Tibial nerve (tissue), 4 donors: Measurements from ENCODE around the gene TMEM101. TPM values are rescaled to one million over a fixed set of nuclear protein-coding genes. Genes with fewer than 3 reads are reported as not detected.

Experiments used
- DNase-seq, 2 donors: peaks; one replicate each; pipeline ENCODE4 v3.0.0-alpha.2; 2019; ENCODE audit warnings: low spot score in 2 of 2
- H3K27ac ChIP-seq, 4 donors: fragments of 200-600 bp; sonication (generic) in 3 of 4; one replicate each; pipeline ENCODE4 v1.5.1; 2017 to 2019; ENCODE audit warnings: mild to moderate bottlenecking in 1 of 4
- H3K27me3 ChIP-seq, 2 donors: fragments of 200-600 bp; sonication (generic) in 1 of 2; one replicate each; pipeline versions ENCODE4 v1.5.1 to v1.6.0; 2017 to 2019
- H3K36me3 ChIP-seq, 3 donors: fragments of 200-600 bp; sonication (generic); one replicate each; pipeline ENCODE4 v1.5.1; 2018 to 2019
- H3K4me1 ChIP-seq, 4 donors: fragments of 200-600 bp; sonication (generic) in 3 of 4; one replicate each; pipeline ENCODE4 v1.5.1; 2017 to 2019
- H3K4me3 ChIP-seq, 4 donors: fragments of 200-600 bp; sonication (generic) in 3 of 4; one replicate each; pipeline ENCODE4 v1.5.1; 2017 to 2019; ENCODE audit warnings: mild to moderate bottlenecking in 1 of 4, moderate library complexity in 1 of 4
- H3K9me3 ChIP-seq, 4 donors: fragments of 200-600 bp; sonication (generic) in 3 of 4; one replicate each; pipeline ENCODE4 v1.5.1; 2017 to 2019
- CTCF ChIP-seq, 5 experiments: fragments of 200-600 bp in 3 of 5; fragments of 450-650 bp in 2 of 5; sonication (generic) in 3 of 5; IDR thresholded peaks; one replicate each; pipeline ENCODE4 v1.5.1; 2016 to 2019; ENCODE audit warnings: antibody characterized with exemption in 5 of 5, mild to moderate bottlenecking in 3 of 5, moderate library complexity in 2 of 5
- EP300 ChIP-seq, 2 donors: sonication (generic); formaldehyde crosslinking; IDR thresholded peaks; one replicate each; pipeline ENCODE4 v1.6.1; 2017; ENCODE audit warnings: antibody characterized with exemption in 2 of 2, mild to moderate bottlenecking in 1 of 2
- POLR2A ChIP-seq, 2 donors: fragments of 450-650 bp; IDR thresholded peaks; one replicate each; pipeline ENCODE4 v1.6.1; 2017; ENCODE audit warnings: antibody characterized with exemption in 2 of 2, mild to moderate bottlenecking in 2 of 2, moderate library complexity in 2 of 2
- WGBS, 2 donors: methylation state at CpG; one replicate each; pipeline ENCODE4 v1.1.5; 2018; 5-methylcytosine and 5-hydroxymethylcytosine counted together
- total RNA-seq, 4 donors: library from RNA; depleted of rRNA; stranded (reverse); fragments of >200 nt; gene quantifications; one replicate each; pipeline ENCODE4 v1.1.0, GENCODE V29; 2016

Gene TMEM101
- total RNA-seq, 4 donors from 2014 or later = 28.6 to 41.2 (median 34.5) TPM

- Histone ChIP-seq H3K36me3 (peaks cover 0 to 23% (median 0%) of the 10 kb centered on the region in 3 donors), H3K4me1 (peaks cover 0 to 42% (median 31%) of the 10 kb centered on the region in 4 donors), H3K9me3 (no peaks in the 10 kb centered on the region), H3K4me3 (peak overlapping the region; percentile 22 to 62 (median 45)), H3K27ac (peak overlapping the region in 2 of 4 donors; percentile 61 to 69), H3K27me3 (peaks cover 3 to 58% of the 10 kb centered on the region in 2 donors)
- WGBS, 2 donors = 1 to 2% methylated on average over 22 to 40 of the region's 40 CpGs
- peak; percentile 92 to 96 for DNase-seq
- TF ChIP-seq EP300 (IDR thresholded peaks at IDR 0.05) (no peak), CTCF (IDR thresholded peaks at IDR 0.05) (peak in 2 of 5 experiments; percentile 27 to 33), POLR2A (IDR thresholded peaks at IDR 0.05) (peak in 1 of 2 donors; percentile 32)
These were observed 8.0 kb downstream of the TMEM101 start for GRCh38 chr17:44006598-44007345.

DNA sequence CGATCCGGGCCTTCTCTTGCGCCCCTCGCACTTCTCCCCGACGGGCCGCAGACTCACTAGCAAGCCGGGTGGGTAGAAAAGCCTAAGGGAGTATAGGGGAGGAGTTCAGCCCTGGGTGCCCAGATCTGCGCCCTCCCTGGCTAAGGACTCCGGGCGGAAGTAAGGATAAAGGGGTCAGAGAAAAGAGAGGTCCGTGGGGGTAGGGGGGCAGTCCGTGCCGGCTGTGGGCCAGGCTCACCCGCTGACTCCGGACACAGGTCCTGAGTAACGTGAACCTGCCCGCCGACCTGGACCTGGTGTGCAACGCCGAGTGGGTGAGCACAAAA, 8.5 kb downstream of the TMEM101 start:
- WGBS, 2 donors = 0 to 5% methylated on average over 13 to 21 of the region's 21 CpGs
- no peak for DNase-seq
- no peak for TF ChIP-seq CTCF (IDR thresholded peaks at IDR 0.05)
- TF ChIP-seq POLR2A (IDR thresholded peaks at IDR 0.05) = no peak
- TF ChIP-seq EP300 (IDR thresholded peaks at IDR 0.05) = no peak
- peak overlapping the region; percentile 22 to 62 (median 45) for H3K4me3 ChIP-seq
- H3K4me1 ChIP-seq = peaks cover 0 to 42% (median 31%) of the 10 kb centered on the region in 4 donors
- peak overlapping the region in 2 of 4 donors; percentile 61 to 69 for H3K27ac ChIP-seq
- H3K27me3 ChIP-seq = peaks cover 3 to 63% of the 10 kb centered on the region in 2 donors
- H3K36me3 ChIP-seq = peaks cover 0 to 18% (median 0%) of the 10 kb centered on the region in 3 donors
- no peaks in the 10 kb centered on the region for H3K9me3 ChIP-seq

DNA sequence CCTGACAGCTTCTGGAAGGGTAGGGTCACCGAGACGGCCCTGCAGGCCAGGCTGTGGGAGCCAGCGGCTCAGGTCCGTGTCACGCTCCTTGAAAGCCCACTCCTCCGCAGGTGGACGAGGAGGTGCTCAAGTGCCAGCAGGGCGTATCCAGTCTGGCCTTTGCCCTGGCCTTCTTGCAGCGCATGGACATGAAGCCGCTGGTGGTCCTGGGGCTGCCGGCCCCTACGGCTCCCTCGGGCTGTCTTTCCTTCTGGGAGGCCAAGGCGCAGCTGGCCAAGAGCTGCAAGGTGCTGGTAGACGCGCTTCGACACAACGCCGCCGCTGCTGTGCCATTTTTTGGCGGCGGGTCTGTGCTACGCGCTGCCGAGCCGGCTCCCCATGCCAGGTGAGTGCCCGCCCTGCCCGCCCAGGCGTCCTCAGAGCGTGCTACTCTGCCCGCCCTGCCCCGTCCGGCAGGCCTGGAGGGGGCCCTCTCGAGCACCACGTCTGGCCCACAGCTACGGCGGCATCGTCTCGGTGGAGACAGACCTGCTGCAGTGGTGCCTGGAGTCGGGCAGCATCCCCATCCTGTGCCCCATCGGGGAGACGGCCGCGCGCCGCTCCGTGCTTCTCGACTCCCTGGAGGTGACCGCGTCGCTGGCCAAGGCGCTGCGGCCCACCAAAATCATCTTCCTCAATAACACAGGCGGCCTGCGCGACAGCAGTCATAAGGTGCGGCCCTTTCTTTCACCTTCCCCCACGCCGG, 9.1 kb downstream of the TMEM101 start:
- WGBS, 2 donors = 4 to 10% methylated on average over 11 to 30 of the region's 59 CpGs
- Histone ChIP-seq H3K27ac (peak overlapping the region in 2 of 4 donors; percentile 61 to 69), H3K4me3 (peak overlapping the region; percentile 22 to 62 (median 45)), H3K4me1 (peaks cover 0 to 42% (median 31%) of the 10 kb centered on the region in 4 donors), H3K9me3 (no peaks in the 10 kb centered on the region), H3K27me3 (peaks cover 3 to 67% of the 10 kb centered on the region in 2 donors), H3K36me3 (peaks cover 0 to 15% (median 0%) of the 10 kb centered on the region in 3 donors)
- DNase-seq = no peak
- TF ChIP-seq CTCF (IDR thresholded peaks at IDR 0.05) = peak in 1 of 5 experiments; percentile 10
- no peak for TF ChIP-seq POLR2A (IDR thresholded peaks at IDR 0.05)
- no peak for TF ChIP-seq EP300 (IDR thresholded peaks at IDR 0.05)

DNA sequence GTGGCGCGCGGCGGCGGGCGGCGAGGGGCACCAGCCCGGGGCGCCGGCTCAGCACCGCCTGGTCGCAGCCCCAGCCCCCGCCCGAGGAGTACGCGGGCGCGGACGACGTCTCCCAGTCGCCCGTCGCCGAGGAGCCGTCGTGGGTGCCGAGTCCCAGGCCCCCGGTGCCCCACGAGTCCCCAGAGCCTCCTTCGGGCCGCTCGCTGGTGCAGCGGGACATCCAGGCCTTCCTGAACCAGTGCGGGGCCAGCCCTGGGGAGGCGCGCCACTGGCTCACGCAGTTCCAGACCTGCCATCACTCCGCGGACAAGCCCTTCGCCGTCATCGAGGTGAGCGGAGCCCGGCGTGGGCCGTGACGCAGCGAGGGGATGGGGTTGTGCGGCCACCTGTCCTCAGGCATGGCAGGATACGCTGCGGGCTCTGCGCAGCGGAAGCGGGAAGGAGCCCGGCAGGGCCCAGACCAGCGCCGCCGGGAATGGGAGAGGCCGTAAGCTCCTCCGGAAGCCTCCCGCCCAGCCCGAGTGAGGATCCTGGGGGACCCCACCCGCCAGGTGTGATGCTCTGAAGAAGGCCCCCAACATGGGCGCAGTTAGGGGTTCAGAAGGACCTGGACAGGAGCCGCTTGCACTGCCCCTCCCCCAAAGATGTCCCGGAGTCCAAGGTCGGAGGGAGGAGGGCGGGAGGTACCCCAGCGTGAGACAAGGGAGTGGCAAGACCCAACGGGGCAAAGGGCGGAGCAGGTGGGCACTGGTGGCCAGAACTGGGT, 9.8 kb downstream of the TMEM101 start:
- Histone ChIP-seq H3K4me3 (peak overlapping the region in 3 of 4 donors; percentile 4 to 62 (median 57)), H3K27me3 (peaks cover 3 to 67% of the 10 kb centered on the region in 2 donors), H3K9me3 (no peaks in the 10 kb centered on the region), H3K4me1 (peaks cover 0 to 42% (median 31%) of the 10 kb centered on the region in 4 donors), H3K27ac (peak overlapping the region in 2 of 4 donors; percentile 61 to 69), H3K36me3 (peaks cover 0 to 9% (median 0%) of the 10 kb centered on the region in 3 donors)
- no peak for TF ChIP-seq POLR2A (IDR thresholded peaks at IDR 0.05)
- no peak for TF ChIP-seq EP300 (IDR thresholded peaks at IDR 0.05)
- no peak for TF ChIP-seq CTCF (IDR thresholded peaks at IDR 0.05)
- 4 to 5% methylated on average over 18 to 59 of the region's 71 CpGs for WGBS, 2 donors
- DNase-seq = no peak
